HEK293T (cell line): ENCODE data around the gene DUSP14.

Experiments
- ARNT ChIP-seq: fragments of 450-650 bp; IDR thresholded peaks from 2 replicates; pipeline ENCODE4 v1.6.1; 2017; ENCODE audit warnings: mild to moderate bottlenecking
- BHLHE40 ChIP-seq: fragments of 450-650 bp; IDR thresholded peaks from 2 replicates; pipeline ENCODE4 v1.6.1; 2016; ENCODE audit warnings: mild to moderate bottlenecking, moderate library complexity, borderline replicate concordance
- ELF4 ChIP-seq: fragments of 450-650 bp; IDR thresholded peaks from 2 replicates; pipeline ENCODE4 v1.6.1; 2017; ENCODE audit warnings: antibody characterized with exemption
- FOXA1 ChIP-seq: fragments of 450-650 bp; IDR thresholded peaks from 2 replicates; pipeline ENCODE4 v1.6.1; 2016; ENCODE audit warnings: mild to moderate bottlenecking
- FOXK2 ChIP-seq: fragments of 450-650 bp; IDR thresholded peaks from 2 replicates; pipeline ENCODE4 v1.6.1; 2016; ENCODE audit warnings: mild to moderate bottlenecking
- FOXM1 ChIP-seq: fragments of 450-650 bp; IDR thresholded peaks from 2 replicates; pipeline ENCODE4 v1.6.1; 2017; ENCODE audit warnings: mild to moderate bottlenecking, borderline replicate concordance
- HDGF ChIP-seq: fragments of 450-650 bp; IDR thresholded peaks from 2 replicates; pipeline ENCODE4 v1.6.1; 2017; ENCODE audit warnings: antibody characterized with exemption, borderline replicate concordance
- PKNOX1 ChIP-seq: fragments of 450-650 bp; IDR thresholded peaks from 2 replicates; pipeline ENCODE4 v1.6.1; 2016
- SP1 ChIP-seq: fragments of 450-650 bp; IDR thresholded peaks from 2 replicates; pipeline ENCODE4 v1.6.1; 2017
- TARDBP ChIP-seq: fragments of 450-650 bp; IDR thresholded peaks from 2 replicates; pipeline ENCODE4 v1.6.1; 2016
- ZNF384 ChIP-seq: fragments of 450-650 bp; IDR thresholded peaks from 2 replicates; pipeline ENCODE4 v1.6.1; 2016

GRCh38 chr17:37518826-37519225 is 29.1 kb downstream of the DUSP14 start:
- TF ChIP-seq FOXK2 (no peak), TARDBP (no peak), HDGF (no peak), SP1 (no peak), BHLHE40 (no peak), ELF4 (no peak), ARNT (no peak), PKNOX1 (no peak), ZNF384 (no peak), FOXM1 (no peak), FOXA1 (no peak)
